Adrenal gland (tissue), 5 donors: ENCODE results near the gene PTPRJ.

ENCODE experiments used
- POLR2A ChIP-seq, 2 donors: fragments of 450-650 bp; IDR thresholded peaks; one replicate each; pipeline ENCODE4 v1.6.1; 2017; ENCODE audit warnings: antibody characterized with exemption in 2 of 2, mild to moderate bottlenecking in 2 of 2, moderate library complexity in 1 of 2
- TF ChIP-seq, protein P1 (sequence below), 6 experiments: fragments of 450-650 bp in 4 of 6; fragments of 200-600 bp in 2 of 6; sonication (generic) in 1 of 6; IDR thresholded peaks; 1 replicate in 5 of 6; 2 replicates in 1 of 6; pipeline versions ENCODE4 v1.5.1 to v1.8.0; 2016 to 2021; ENCODE audit warnings: antibody characterized with exemption in 6 of 6, mild to moderate bottlenecking in 2 of 6, moderate library complexity in 1 of 6
- donor health status: DM: no; HTN: no; CAD: no.

GRCh38 chr11:48063424-48063978 lies 83.1 kb downstream of the PTPRJ start:
- TF ChIP-seq, protein P1, sequence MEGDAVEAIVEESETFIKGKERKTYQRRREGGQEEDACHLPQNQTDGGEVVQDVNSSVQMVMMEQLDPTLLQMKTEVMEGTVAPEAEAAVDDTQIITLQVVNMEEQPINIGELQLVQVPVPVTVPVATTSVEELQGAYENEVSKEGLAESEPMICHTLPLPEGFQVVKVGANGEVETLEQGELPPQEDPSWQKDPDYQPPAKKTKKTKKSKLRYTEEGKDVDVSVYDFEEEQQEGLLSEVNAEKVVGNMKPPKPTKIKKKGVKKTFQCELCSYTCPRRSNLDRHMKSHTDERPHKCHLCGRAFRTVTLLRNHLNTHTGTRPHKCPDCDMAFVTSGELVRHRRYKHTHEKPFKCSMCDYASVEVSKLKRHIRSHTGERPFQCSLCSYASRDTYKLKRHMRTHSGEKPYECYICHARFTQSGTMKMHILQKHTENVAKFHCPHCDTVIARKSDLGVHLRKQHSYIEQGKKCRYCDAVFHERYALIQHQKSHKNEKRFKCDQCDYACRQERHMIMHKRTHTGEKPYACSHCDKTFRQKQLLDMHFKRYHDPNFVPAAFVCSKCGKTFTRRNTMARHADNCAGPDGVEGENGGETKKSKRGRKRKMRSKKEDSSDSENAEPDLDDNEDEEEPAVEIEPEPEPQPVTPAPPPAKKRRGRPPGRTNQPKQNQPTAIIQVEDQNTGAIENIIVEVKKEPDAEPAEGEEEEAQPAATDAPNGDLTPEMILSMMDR (IDR thresholded peaks at IDR 0.05), result no peak
- TF ChIP-seq POLR2A (IDR thresholded peaks at IDR 0.05), result no peak
